GM12878 (cell line): ENCODE measurements around the gene RNF121. TPM values are rescaled to one million over a fixed set of nuclear protein-coding genes. Genes with fewer than 3 reads are reported as not detected.

Source experiments
- BHLHE40 ChIP-seq, 2 experiments: fragments of 450-650 bp in 1 of 2; IDR thresholded peaks; 2 replicates each; pipeline ENCODE4 v1.6.1; 2011 to 2017; ENCODE audit warnings: low read depth in 2 of 2, borderline replicate concordance in 1 of 2, improper control_type of control experiment in 1 of 2, low read length in 1 of 2, mild to moderate bottlenecking in 1 of 2
- DPF2 ChIP-seq: fragments of 450-650 bp; IDR thresholded peaks from 2 replicates; pipeline ENCODE4 v1.6.1; 2017; ENCODE audit warnings: mild to moderate bottlenecking
- GABPA ChIP-seq: IDR thresholded peaks from 2 replicates; pipeline ENCODE4 v1.6.1; 2014; ENCODE audit warnings: antibody characterized with exemption, low read depth, mild to moderate bottlenecking, inconsistent platforms
- HDGF ChIP-seq: fragments of 450-650 bp; IDR thresholded peaks from 2 replicates; pipeline ENCODE4 v1.6.1; 2016; ENCODE audit warnings: antibody characterized with exemption
- IKZF2 ChIP-seq, 2 experiments: fragments of 450-650 bp; IDR thresholded peaks; 2 replicates each; pipeline ENCODE4 v1.6.1; 2017; ENCODE audit warnings: mild to moderate bottlenecking in 2 of 2, moderate library complexity in 2 of 2
- LARP7 ChIP-seq: fragments of 450-650 bp; IDR thresholded peaks from 2 replicates; pipeline ENCODE4 v1.6.1; 2017; ENCODE audit warnings: mild to moderate bottlenecking
- MXI1 ChIP-seq: fragments of 150-350 bp; IDR thresholded peaks from 2 replicates; pipeline ENCODE4 v1.6.1; 2011; ENCODE audit warnings: low read depth, mild to moderate bottlenecking, inconsistent platforms, low read length, improper control_type of control experiment
- MYB ChIP-seq: fragments of 150-350 bp; IDR thresholded peaks from 2 replicates; pipeline ENCODE4 v1.6.1; 2014; ENCODE audit warnings: mild to moderate bottlenecking, low read depth, low read length, borderline replicate concordance
- NR2F1 ChIP-seq: fragments of 450-650 bp; conservative IDR thresholded peaks from 2 replicates; pipeline ENCODE4 v1.6.1; 2017; ENCODE audit warnings: mild to moderate bottlenecking
- PAX8 ChIP-seq: fragments of 450-650 bp; IDR thresholded peaks from 2 replicates; pipeline ENCODE4 v1.6.1; 2017; ENCODE audit warnings: mild to moderate bottlenecking, moderate library complexity
- PML ChIP-seq: IDR thresholded peaks from 2 replicates; pipeline ENCODE4 v1.6.1; 2012; ENCODE audit warnings: low read length, inconsistent platforms
- POLR2A ChIP-seq: IDR thresholded peaks from 2 replicates; pipeline ENCODE4 v1.6.1; 2011; ENCODE audit warnings: low read depth, mild to moderate bottlenecking, low read length
- RUNX3 ChIP-seq: IDR thresholded peaks from 2 replicates; pipeline ENCODE4 v1.6.1; 2012; ENCODE audit warnings: low read length, inconsistent platforms
- SIN3A ChIP-seq: IDR thresholded peaks from 2 replicates; pipeline ENCODE4 v1.6.1; 2012; ENCODE audit warnings: low read depth, low read length, improper control_type of control experiment
- SIX5 ChIP-seq: IDR thresholded peaks from 2 replicates; pipeline ENCODE4 v1.6.1; 2011; ENCODE audit warnings: mild to moderate bottlenecking, low read depth, low read length, moderate library complexity; ENCODE audit not compliant: severe bottlenecking
- SMAD5 ChIP-seq: IDR thresholded peaks from 2 replicates; pipeline ENCODE4 v1.6.1; 2016; ENCODE audit warnings: antibody characterized with exemption, low read depth
- SREBF2 ChIP-seq: IDR thresholded peaks from 2 replicates; pipeline ENCODE4 v1.6.1; 2012; ENCODE audit warnings: mild to moderate bottlenecking, low read length
- SUPT20H ChIP-seq: IDR thresholded peaks from 2 replicates; pipeline ENCODE4 v1.6.1; 2011; ENCODE audit warnings: low read depth, mild to moderate bottlenecking, low read length, moderate library complexity, borderline replicate concordance; ENCODE audit not compliant: control insufficient read depth
- SUZ12 ChIP-seq: fragments of 200-600 bp; sonication (generic); IDR thresholded peaks from one replicate; pipeline ENCODE4 v1.6.1; 2018; ENCODE audit warnings: antibody characterized with exemption, mild to moderate bottlenecking; ENCODE audit not compliant: unreplicated experiment
- ZNF207 ChIP-seq: fragments of 450-650 bp; IDR thresholded peaks from 2 replicates; pipeline ENCODE4 v1.6.1; 2014; ENCODE audit warnings: antibody characterized with exemption, mild to moderate bottlenecking, borderline replicate concordance
- ZSCAN29 ChIP-seq: fragments of 450-650 bp; IDR thresholded peaks from 2 replicates; pipeline ENCODE4 v1.6.1; 2017; ENCODE audit warnings: mild to moderate bottlenecking, moderate library complexity
- polyA plus RNA-seq, 11 experiments: library from polyadenylated mRNA; depleted of rRNA in 4 of 11; unstranded in 6 of 11; stranded (reverse) in 5 of 11; fragments of >200 nt; fragmentation: Nextera tagmentation in 4 of 11; fragmentation: Illumina TruSeq in 1 of 11; extraction: Ambion mirVana in 4 of 11; extraction: Trizol in 1 of 11; gene quantifications; 1 replicate in 1 of 11; 2 replicates in 10 of 11; pipeline versions ENCODE4 v1.2.1 to v1.2.3, GENCODE V29; 2011 to 2016; ENCODE audit warnings: inconsistent platforms in 2 of 11, missing spikeins in 2 of 11, low read depth in 1 of 11
- total RNA-seq, 4 experiments: library from RNA; depleted of rRNA in 3 of 4; stranded (reverse); fragments of >200 nt in 3 of 4; fragmentation: Illumina TruSeq in 1 of 4; extraction: Trizol in 1 of 4; gene quantifications; 2 replicates each; pipeline versions ENCODE4 v1.2.1 to v1.2.3, GENCODE V29; 2013 to 2021
- TF ChIP-seq, protein P1 (sequence below): IDR thresholded peaks from 2 replicates; pipeline ENCODE4 v1.6.1; 2012; ENCODE audit warnings: low read depth, low read length, improper control_type of control experiment
- TF ChIP-seq, protein P2 (sequence below): fragments of 450-650 bp; IDR thresholded peaks from 2 replicates; pipeline ENCODE4 v1.6.1; 2016; ENCODE audit warnings: mild to moderate bottlenecking
- TF ChIP-seq, protein P3 (sequence below): IDR thresholded peaks from 2 replicates; pipeline ENCODE4 v1.6.1; 2012; ENCODE audit warnings: mild to moderate bottlenecking, low read depth, low read length
- TF ChIP-seq, protein P4 (sequence below): fragments of 450-650 bp; IDR thresholded peaks from 2 replicates; pipeline ENCODE4 v1.6.1; 2017; ENCODE audit warnings: low read depth, mild to moderate bottlenecking, moderate library complexity

The RNF121 gene
- total and polyA plus RNA-seq, 10 of the 15 experiments (the other 5 are each of a cell fraction or from before 2014, with no cell fraction given), result 8.6 to 73.7 (median 32.7) TPM

DNA sequence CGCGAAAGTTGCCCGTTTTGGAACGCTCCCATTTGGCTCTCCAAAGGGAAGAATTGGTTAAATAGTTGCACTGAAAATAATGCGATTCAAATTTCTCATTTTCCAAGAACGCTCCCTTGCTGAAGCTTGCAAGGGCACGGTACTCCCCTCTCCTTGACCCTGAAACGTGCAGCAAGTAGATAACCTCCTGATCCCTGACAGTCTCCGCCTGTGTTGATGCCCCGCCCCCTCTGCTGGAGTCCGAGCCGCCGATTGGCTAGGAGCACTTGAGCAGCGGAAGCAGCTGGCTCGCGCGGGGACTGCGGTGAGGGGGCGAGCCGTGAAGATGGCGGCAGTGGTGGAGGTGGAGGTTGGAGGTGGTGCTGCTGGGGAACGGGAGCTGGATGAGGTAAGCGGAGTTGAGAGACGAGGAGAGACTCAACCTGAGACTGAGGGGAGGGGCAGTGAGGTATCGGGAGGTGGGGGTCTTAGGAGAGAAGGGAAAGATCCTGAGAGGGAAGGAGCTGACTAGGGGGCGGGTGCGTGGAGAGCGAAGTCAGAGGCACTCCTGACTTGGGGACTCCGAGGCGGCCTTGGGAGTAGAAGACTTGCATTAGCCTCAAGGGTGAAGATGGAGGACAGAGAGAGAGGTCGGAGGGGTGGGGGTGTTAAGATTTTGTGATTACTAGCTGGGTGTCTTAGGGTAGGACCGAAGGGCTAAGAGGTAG lies at the start of gene RNF121 (continued):
- TF ChIP-seq, protein P1, sequence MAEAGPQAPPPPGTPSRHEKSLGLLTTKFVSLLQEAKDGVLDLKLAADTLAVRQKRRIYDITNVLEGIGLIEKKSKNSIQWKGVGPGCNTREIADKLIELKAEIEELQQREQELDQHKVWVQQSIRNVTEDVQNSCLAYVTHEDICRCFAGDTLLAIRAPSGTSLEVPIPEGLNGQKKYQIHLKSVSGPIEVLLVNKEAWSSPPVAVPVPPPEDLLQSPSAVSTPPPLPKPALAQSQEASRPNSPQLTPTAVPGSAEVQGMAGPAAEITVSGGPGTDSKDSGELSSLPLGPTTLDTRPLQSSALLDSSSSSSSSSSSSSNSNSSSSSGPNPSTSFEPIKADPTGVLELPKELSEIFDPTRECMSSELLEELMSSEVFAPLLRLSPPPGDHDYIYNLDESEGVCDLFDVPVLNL, result 0 out of 2 replicates have a peak, but pooled peaks have one; percentile 55
- TF ChIP-seq GABPA (peak; percentile 33; the same call in 1 of the 2 replicates), SUZ12 (no peak), PML (peak; percentile 63), SMAD5 (peak; percentile 42; the same call in 1 of the 2 replicates), MYB (no peak), DPF2 (peak; percentile 29; the same call in 1 of the 2 replicates), SIN3A (peak; percentile 84), POLR2A (peak; percentile 96), ZNF207 (peak; percentile 80), SREBF2 (no peak), MXI1 (peak; percentile 85), RUNX3 (peak; percentile 94), BHLHE40 (IDR thresholded peaks at IDR 0.05; ENCODE audit: borderline replicate concordance in 1 of 2, low read depth in 2 of 2, low read length in 1 of 2) (peak; percentile 81 to 94; a peak in 3 of 4 replicates), SIX5 (peak; percentile 11), LARP7 (0 out of 2 replicates have a peak, but pooled peaks have one; percentile 26), IKZF2 (IDR thresholded peaks at IDR 0.05) (peak in 1 of 2 experiments; percentile 41; a peak in 1 of 4 replicates), PAX8 (0 out of 2 replicates have a peak, but pooled peaks have one; percentile 52), NR2F1 (peak; percentile 82), HDGF (peak; percentile 97), SUPT20H (peak; percentile 89), ZSCAN29 (no peak)
- TF ChIP-seq, protein P2, sequence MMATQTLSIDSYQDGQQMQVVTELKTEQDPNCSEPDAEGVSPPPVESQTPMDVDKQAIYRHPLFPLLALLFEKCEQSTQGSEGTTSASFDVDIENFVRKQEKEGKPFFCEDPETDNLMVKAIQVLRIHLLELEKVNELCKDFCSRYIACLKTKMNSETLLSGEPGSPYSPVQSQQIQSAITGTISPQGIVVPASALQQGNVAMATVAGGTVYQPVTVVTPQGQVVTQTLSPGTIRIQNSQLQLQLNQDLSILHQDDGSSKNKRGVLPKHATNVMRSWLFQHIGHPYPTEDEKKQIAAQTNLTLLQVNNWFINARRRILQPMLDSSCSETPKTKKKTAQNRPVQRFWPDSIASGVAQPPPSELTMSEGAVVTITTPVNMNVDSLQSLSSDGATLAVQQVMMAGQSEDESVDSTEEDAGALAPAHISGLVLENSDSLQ, result peak; percentile 59; the same call in 1 of the 2 replicates
- TF ChIP-seq, protein P3, sequence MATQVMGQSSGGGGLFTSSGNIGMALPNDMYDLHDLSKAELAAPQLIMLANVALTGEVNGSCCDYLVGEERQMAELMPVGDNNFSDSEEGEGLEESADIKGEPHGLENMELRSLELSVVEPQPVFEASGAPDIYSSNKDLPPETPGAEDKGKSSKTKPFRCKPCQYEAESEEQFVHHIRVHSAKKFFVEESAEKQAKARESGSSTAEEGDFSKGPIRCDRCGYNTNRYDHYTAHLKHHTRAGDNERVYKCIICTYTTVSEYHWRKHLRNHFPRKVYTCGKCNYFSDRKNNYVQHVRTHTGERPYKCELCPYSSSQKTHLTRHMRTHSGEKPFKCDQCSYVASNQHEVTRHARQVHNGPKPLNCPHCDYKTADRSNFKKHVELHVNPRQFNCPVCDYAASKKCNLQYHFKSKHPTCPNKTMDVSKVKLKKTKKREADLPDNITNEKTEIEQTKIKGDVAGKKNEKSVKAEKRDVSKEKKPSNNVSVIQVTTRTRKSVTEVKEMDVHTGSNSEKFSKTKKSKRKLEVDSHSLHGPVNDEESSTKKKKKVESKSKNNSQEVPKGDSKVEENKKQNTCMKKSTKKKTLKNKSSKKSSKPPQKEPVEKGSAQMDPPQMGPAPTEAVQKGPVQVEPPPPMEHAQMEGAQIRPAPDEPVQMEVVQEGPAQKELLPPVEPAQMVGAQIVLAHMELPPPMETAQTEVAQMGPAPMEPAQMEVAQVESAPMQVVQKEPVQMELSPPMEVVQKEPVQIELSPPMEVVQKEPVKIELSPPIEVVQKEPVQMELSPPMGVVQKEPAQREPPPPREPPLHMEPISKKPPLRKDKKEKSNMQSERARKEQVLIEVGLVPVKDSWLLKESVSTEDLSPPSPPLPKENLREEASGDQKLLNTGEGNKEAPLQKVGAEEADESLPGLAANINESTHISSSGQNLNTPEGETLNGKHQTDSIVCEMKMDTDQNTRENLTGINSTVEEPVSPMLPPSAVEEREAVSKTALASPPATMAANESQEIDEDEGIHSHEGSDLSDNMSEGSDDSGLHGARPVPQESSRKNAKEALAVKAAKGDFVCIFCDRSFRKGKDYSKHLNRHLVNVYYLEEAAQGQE, result 0 out of 2 replicates have a peak, but pooled peaks have one; percentile 40
- TF ChIP-seq, protein P4, sequence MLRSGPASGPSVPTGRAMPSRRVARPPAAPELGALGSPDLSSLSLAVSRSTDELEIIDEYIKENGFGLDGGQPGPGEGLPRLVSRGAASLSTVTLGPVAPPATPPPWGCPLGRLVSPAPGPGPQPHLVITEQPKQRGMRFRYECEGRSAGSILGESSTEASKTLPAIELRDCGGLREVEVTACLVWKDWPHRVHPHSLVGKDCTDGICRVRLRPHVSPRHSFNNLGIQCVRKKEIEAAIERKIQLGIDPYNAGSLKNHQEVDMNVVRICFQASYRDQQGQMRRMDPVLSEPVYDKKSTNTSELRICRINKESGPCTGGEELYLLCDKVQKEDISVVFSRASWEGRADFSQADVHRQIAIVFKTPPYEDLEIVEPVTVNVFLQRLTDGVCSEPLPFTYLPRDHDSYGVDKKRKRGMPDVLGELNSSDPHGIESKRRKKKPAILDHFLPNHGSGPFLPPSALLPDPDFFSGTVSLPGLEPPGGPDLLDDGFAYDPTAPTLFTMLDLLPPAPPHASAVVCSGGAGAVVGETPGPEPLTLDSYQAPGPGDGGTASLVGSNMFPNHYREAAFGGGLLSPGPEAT, result peak; percentile 98
